Endothelial cell (in vitro differentiated cells): ENCODE measurements around the gene TCOF1. TPM values are rescaled to one million over a fixed set of nuclear protein-coding genes. Genes with fewer than 3 reads are reported as not detected.

Source experiments
- DNase-seq: peaks from one replicate; pipeline ENCODE4 v3.0.0; 2021; ENCODE audit warnings: low spot score
- H3K27ac Mint-ChIP-seq: one replicate; pipeline ENCODE4 v1.8.0; 2021; ENCODE audit warnings: mixed read lengths, inconsistent platforms; ENCODE audit not compliant: unreplicated experiment
- H3K27me3 Mint-ChIP-seq: one replicate; pipeline ENCODE4 v1.8.0; 2021; ENCODE audit warnings: mild to moderate bottlenecking, moderate library complexity, mixed read lengths, inconsistent platforms; ENCODE audit not compliant: unreplicated experiment
- H3K36me3 Mint-ChIP-seq: one replicate; pipeline ENCODE4 v1.8.0; 2021; ENCODE audit warnings: mild to moderate bottlenecking, low read depth, mixed read lengths, inconsistent platforms; ENCODE audit not compliant: unreplicated experiment
- H3K4me1 Mint-ChIP-seq: one replicate; pipeline ENCODE4 v1.8.0; 2021; ENCODE audit warnings: mild to moderate bottlenecking, mixed read lengths, inconsistent platforms; ENCODE audit not compliant: unreplicated experiment
- H3K4me3 Mint-ChIP-seq: one replicate; pipeline ENCODE4 v1.8.0; 2021; ENCODE audit warnings: mild to moderate bottlenecking, mixed read lengths, inconsistent platforms; ENCODE audit not compliant: unreplicated experiment
- H3K9me3 Mint-ChIP-seq: one replicate; pipeline ENCODE4 v1.8.0; 2021; ENCODE audit warnings: mixed read lengths, inconsistent platforms; ENCODE audit not compliant: unreplicated experiment
- total RNA-seq: library from RNA; stranded (reverse); fragmentation: NEBNext Ultra II Directional; extraction: Animal tissue kit (Norgen Biotek cat#: 25700); gene quantifications from one replicate; pipeline ENCODE4 v1.2.1, GENCODE V29; 2021; ENCODE audit not compliant: unreplicated experiment
- TF ChIP-seq, protein P1 (sequence below): fragments of 200-600 bp; sonication (generic); IDR thresholded peaks from one replicate; pipeline ENCODE4 v1.5.0; 2021; ENCODE audit warnings: antibody characterized with exemption; ENCODE audit not compliant: unreplicated experiment

The TCOF1 gene
- total RNA-seq, 1 donor from 2014 or later: 41.5 TPM

DNA sequence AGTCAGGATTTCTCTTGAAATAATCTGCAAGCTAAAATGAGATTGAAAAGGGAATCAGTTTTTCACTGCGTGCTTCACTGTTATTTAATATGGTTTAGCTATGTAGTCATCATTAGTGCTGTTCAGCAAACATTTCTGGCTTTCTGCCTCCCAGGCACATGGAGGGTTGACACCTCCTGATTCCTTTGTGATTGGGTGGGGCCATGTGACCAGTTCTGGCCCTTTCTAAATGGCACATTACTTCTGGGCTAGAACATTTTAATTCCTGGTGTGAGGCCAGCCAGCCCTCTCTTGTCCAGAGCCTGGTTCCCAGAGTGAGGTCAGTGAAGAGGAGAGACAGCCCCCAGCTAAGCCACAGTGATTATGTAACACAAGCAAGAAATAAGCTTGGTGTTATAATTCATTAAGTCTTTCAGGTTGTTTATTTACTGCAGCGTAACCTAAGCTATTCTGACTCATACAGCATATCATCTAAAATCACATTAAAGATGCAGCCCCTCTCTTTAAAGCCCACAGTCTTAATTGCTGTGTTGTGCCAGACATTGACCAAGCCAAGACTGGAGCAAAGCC is 37.4 kb upstream of the TCOF1 start:
- H3K27me3 Mint-ChIP-seq: peaks cover 4% of the 10 kb centered on the region
- H3K4me1 Mint-ChIP-seq: peaks cover 2% of the 10 kb centered on the region
- TF ChIP-seq, protein P1, sequence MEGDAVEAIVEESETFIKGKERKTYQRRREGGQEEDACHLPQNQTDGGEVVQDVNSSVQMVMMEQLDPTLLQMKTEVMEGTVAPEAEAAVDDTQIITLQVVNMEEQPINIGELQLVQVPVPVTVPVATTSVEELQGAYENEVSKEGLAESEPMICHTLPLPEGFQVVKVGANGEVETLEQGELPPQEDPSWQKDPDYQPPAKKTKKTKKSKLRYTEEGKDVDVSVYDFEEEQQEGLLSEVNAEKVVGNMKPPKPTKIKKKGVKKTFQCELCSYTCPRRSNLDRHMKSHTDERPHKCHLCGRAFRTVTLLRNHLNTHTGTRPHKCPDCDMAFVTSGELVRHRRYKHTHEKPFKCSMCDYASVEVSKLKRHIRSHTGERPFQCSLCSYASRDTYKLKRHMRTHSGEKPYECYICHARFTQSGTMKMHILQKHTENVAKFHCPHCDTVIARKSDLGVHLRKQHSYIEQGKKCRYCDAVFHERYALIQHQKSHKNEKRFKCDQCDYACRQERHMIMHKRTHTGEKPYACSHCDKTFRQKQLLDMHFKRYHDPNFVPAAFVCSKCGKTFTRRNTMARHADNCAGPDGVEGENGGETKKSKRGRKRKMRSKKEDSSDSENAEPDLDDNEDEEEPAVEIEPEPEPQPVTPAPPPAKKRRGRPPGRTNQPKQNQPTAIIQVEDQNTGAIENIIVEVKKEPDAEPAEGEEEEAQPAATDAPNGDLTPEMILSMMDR: no peak
- no peaks in the 10 kb centered on the region for H3K36me3 Mint-ChIP-seq
- no peak overlapping the region for H3K4me3 Mint-ChIP-seq
- no peaks in the 10 kb centered on the region for H3K9me3 Mint-ChIP-seq
- DNase-seq: no peak
- no peak overlapping the region for H3K27ac Mint-ChIP-seq

DNA sequence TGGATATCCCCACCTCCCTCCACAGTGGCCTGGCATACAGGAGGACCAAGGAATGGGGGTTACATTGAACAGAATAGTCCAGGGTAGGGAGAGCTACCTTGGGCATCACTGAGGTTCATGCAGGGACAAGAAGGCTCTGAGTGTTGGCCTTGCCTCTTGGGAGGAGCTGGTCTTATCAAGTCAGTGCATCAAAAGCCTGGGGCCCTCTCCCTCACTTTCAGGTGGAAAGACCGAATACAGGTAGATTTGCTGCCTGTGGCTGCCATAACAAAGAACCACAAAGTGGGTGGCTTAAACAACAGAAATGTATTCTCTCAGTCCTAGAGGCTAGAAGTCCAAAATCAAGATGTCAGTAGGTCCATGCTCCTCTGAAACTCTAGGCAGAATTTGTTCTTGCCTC is 36.3 kb upstream of the TCOF1 start:
- TF ChIP-seq, protein P1: no peak

DNA sequence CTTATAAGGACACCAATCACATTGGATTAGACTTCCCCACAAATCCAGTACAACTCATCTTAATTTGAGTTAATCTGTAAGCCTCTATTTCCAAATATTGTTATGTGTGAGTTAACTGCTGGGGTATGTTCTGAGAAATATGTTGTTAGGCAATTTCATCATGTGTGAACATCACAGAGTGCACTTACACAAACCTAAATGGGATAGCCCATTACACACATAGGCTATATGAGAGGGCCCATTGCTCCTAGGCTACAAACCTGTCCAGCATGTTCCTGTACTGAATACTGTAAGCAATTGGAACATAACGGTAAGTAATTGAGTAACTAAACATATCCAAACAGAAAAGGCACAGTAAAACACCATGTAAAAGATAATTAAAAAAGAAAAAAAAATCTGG is 35.7 kb upstream of the TCOF1 start:
- Mint-ChIP-seq H3K27me3 (peaks cover 3% of the 10 kb centered on the region), H3K27ac (no peak overlapping the region), H3K36me3 (no peaks in the 10 kb centered on the region)

More for the DNA sequence above, 36.3 kb upstream of the TCOF1 start:
- H3K27ac Mint-ChIP-seq: no peak overlapping the region
- peaks cover 2% of the 10 kb centered on the region for H3K4me1 Mint-ChIP-seq
- H3K36me3 Mint-ChIP-seq: no peaks in the 10 kb centered on the region
- no peak overlapping the region for H3K4me3 Mint-ChIP-seq
- DNase-seq: no peak
- peaks cover 3% of the 10 kb centered on the region for H3K27me3 Mint-ChIP-seq
- no peaks in the 10 kb centered on the region for H3K9me3 Mint-ChIP-seq

DNA sequence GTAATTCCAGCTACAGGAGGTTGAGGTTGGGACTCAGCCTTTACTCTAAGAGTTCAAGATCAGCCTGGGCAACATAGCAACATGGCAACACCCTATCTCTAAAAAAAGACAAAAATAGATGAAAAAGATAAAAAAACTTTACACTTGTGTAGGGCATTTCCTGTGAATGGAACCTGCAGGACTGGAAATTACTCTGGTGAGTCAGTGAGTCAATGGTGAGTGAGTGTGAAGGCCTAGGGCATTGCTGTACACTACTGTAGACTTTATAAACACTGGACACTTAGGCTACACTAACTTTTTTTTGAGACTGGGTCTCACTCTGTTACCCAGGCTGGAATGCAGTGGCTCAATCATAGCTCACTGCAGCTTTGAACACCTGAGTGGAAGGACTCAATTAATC is 35.3 kb upstream of the TCOF1 start:
- H3K4me3 Mint-ChIP-seq: no peak overlapping the region
- no peaks in the 10 kb centered on the region for H3K9me3 Mint-ChIP-seq
- peaks cover 12% of the 10 kb centered on the region for H3K4me1 Mint-ChIP-seq
- TF ChIP-seq, protein P1: no peak
- no peaks in the 10 kb centered on the region for H3K36me3 Mint-ChIP-seq
- no peak overlapping the region for H3K27ac Mint-ChIP-seq
- peaks cover 3% of the 10 kb centered on the region for H3K27me3 Mint-ChIP-seq
- no peak for DNase-seq

More for the DNA sequence above, 35.7 kb upstream of the TCOF1 start:
- TF ChIP-seq, protein P1: no peak
- Mint-ChIP-seq H3K4me1 (peaks cover 8% of the 10 kb centered on the region), H3K9me3 (no peaks in the 10 kb centered on the region), H3K4me3 (no peak overlapping the region)
- DNase-seq: no peak

DNA sequence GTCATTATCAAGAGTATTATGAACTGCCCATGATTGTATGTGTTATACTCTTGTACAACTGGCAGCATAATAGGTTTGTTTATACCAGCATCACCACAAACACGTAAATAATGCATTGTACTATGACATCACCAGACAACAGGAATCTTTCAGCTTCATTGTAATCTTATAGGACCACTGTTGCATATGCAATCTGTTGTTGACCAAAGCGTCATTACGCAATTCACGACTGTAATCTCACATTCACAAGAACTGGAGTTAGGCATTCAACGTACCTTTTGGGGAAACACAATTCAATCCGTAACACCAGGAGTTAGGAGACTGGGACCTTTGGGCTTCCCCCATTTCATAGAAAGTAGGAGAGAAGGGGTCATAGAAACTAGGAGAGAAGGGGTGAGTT is 34.4 kb upstream of the TCOF1 start:
- Mint-ChIP-seq H3K4me1 (peaks cover 15% of the 10 kb centered on the region), H3K36me3 (no peaks in the 10 kb centered on the region), H3K4me3 (no peak overlapping the region), H3K27me3 (peaks cover 3% of the 10 kb centered on the region), H3K9me3 (no peaks in the 10 kb centered on the region), H3K27ac (no peak overlapping the region)
- TF ChIP-seq, protein P1: no peak
- DNase-seq: no peak
